ENCODE results near the gene PCGF1. TPM values are rescaled to one million over a fixed set of nuclear protein-coding genes. Genes with fewer than 3 reads are reported as not detected.

PCGF1 gene
- total and polyA plus RNA-seq, 9 of the 15 experiments (the other 6 are each of a cell fraction or from before 2014, with no cell fraction given): 20.3 to 45.7 (median 29.3) TPM

DNA sequence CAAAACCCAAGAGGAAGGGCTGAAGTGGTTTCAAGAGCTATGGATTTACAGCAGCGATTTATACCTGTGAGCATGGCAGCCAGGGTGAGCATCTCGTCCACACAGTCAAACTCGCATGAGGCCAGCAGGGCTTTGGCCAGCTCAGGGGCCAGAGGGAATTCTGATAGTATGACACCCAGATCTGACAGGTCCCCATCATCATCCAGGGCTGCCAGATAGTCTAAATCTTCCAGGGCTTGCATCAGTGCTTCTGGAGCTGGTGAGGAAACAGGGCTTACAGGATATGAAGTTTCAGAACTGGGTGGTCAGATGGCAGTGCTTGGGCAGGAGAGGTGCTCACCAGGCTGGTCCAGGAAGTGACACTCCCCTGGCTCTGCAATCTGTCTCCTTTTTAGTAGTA, 15.0 kb upstream of the PCGF1 start (continued):
- TF ChIP-seq ZNF318 (IDR thresholded peaks at IDR 0.05; ENCODE audit: borderline replicate concordance in 1 of 2, low read depth in 1 of 2): no peak
- TF ChIP-seq SRSF9 (IDR thresholded peaks at IDR 0.05; ENCODE audit: borderline replicate concordance, low read depth, low read length): no peak
- no peak for TF ChIP-seq ZC3H8 (IDR thresholded peaks at IDR 0.05)
- TF ChIP-seq BRD9 (IDR thresholded peaks at IDR 0.05; ENCODE audit: low read depth, partially characterized antibody): no peak
- TF ChIP-seq XRCC3 (IDR thresholded peaks at IDR 0.05): no peak
- TF ChIP-seq TRIM25 (IDR thresholded peaks at IDR 0.05; ENCODE audit: borderline replicate concordance): no peak
- no peak for TF ChIP-seq MAFK (IDR thresholded peaks at IDR 0.05; ENCODE audit: low read length)
- TF ChIP-seq ZNF408 (CRISPR knock-in tag; IDR thresholded peaks at IDR 0.05; ENCODE audit: low read depth): no peak
- TF ChIP-seq RBBP5 (IDR thresholded peaks at IDR 0.05; ENCODE audit: borderline replicate concordance, insufficient read depth, low read length, poor library complexity, severe bottlenecking): no peak

Data from K562 (cell line).